NCI-H345 treated with DMSO at 0.1 percent for 48 hours (cell line): ENCODE data around the gene SCAPER.
"Not testable (repeated sequence)": the region's sequence is repeated elsewhere in the genome, so short reads cannot be mapped to it uniquely, and the experiment has no call there.

ENCODE experiments used
- DNase-seq: peaks from one replicate; lab custom pipeline; 2025; ENCODE audit not compliant: unreplicated experiment; lab: John Stamatoyannopoulos, UW

Gene SCAPER

DNA sequence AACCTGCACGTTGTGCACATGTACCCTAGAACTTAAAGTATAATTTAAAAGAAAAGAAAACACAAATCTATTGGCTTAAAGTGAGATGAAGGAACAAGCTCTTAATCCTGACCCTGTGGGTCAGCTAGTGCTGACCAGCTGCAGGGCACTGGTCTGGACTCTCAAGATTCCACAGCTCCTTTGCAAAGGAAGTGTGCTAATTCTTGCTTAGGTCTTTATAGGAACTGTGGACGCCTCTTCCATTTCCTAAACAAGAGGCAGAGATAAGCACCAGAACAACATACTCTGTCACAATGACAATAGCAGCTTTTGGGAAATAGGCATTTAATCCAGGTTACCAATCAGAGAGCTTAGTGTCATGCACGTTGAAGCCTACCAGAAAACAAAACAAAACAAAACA lies 402.5 kb downstream of the SCAPER start:
- no peak for DNase-seq

DNA sequence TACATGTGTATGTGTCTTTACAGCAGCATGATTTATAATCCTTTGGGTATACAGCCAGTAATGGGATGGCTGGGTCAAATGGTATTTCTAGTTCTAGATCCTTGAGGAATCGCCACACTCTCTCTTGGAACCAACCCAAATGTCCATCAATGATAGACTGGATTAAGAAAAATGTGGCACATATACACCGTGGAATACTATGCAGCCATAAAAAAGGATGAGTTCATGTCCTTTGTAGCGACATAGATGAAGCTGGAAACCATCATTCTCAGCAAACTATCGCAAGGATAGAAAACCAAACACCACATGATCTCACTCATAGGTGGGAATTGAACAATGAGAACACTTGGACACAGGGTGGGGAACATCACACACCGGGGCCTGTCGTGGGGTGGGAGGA lies 403.0 kb downstream of the SCAPER start:
- DNase-seq = not testable (repeated sequence)

DNA sequence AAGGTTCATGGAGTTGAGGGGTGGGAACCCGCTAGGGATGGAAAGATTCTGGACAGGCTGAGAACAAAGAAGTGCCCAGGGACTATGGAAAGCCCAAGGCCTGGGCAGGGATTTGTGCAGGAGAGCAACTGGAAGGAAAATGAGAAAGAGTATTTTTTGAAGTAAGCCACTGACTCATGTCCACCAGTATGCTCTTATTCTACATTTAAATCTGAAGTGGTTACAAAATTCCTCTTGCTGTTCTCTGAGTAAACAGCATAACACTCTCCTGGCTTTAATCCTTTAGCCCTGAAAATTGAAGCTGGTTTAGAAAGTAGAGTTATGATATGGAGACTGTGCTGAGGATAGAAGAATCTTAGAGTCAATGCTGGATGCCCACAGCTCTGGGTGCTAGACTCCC lies 403.4 kb downstream of the SCAPER start:
- DNase-seq = no peak

DNA sequence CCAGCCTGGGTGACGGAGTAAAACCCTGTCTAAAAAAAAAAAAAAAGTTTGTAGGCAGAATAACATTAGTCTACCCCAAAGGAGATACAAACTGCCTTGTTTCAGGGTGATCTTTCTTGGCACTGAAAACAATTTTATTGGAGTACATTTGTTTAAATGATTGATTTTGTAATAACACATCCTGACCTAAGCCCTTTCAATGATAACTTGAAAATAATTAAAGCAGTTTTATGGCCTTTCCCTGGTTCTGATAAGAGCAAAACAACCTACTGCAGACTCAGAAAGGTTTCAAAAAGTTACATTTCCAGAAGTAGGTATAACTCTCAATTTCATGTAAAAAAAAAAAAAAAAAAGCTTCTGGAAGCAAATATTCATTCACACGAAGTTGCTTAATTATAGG lies 404.1 kb downstream of the SCAPER start:
- DNase-seq = no peak

DNA sequence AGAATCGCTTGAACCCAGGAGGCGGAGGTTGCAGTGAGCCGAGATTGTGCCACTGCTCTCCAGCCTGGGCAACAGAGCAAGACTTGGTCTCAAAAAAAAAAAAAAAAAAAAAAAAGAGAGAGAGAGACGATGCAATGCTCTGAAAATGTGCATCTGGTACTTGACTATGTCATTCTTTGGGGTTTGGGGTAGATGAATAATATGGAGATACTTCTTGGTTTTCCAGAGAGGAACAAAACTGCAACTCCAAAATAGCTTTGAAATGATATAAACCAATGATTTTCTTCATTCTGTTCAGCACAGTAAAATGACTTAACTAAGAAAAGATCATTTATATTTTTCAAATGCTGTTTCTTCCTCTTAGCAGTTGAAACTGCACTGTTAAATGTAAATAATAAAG lies 409.7 kb downstream of the SCAPER start:
- no peak for DNase-seq

DNA sequence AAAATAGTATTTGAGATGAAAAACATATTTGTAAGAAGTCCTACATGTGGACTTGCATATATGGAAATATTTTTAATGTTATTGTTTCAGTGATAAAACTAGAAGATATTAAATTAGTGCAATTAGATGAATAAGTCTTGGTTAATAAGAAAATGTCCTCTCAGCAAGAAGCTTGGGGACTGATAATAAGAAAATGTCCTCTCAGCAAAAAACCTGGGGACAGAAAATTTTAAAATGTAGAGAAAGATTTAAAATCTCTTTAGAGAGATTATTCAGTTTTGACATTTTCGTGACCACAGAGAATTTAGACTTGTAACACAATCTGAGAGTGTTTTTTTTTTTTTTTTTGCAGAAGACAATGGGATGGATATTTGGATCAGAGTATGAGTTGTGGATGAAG lies 412.6 kb downstream of the SCAPER start:
- DNase-seq = no peak

GRCh38 chr15:76483752-76484151 lies 421.4 kb downstream of the SCAPER start:
- no peak for DNase-seq

GRCh38 chr15:76483018-76483417 lies 422.1 kb downstream of the SCAPER start:
- DNase-seq = no peak

DNA sequence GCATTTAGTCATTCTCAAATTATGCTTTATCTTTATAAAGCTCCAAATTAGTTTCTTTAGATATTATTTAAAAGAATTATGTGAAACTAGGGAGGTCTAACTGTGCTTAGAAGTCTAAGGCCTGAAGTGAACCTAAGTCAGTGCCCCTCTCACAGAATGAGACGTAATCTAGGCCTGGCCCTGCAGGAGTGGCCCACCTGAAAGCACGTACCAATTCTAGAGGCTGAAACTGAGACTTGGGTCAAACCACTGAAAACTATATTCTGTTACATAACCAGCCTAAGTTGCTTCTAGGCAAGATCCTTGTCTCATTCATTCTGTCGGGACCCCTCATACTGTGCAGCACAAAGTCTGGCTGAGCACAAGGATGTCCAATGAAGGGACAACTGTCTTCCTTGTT lies 424.9 kb downstream of the SCAPER start:
- no peak for DNase-seq

- no peak for DNase-seq
These were observed 434.4 kb downstream of the SCAPER start for GRCh38 chr15:76470691-76471090.

DNA sequence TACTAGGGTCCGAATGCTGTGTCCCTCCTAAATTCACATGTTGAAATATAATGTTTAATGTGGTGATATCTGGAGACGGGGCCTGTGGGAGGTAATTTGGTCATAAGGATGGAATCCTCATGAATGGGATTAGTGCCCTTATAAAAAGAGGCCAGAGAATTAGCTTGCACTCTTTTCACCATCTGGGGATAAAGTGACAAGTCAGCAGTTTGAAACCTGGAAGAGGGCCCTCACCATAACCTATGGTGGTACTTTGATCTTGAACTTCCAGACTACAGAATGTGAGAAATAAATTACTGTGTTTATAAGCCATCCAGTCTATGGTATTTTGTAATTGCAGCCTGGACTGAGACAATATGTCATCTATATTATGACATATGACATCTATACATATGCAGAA lies 436.4 kb downstream of the SCAPER start:
- DNase-seq = no peak

DNA sequence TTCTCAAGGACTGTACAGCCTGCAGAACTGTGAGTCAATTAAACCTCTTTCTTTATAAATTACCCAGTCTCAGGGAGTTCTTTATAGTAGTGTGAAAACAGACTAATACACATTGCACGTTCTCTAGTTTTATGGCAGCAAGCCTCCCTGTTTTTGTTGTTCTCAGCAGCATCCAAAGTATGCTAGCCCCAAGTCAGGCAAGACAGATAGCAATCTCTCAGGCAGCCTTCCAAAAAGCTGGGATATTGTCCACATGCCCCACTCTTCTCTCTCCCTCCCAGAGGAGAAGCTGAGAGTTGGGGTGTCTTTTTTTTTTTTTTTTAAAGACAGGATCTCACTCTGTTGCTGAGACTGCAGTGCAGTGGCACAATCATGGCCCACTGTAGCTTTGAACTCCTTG lies 438.0 kb downstream of the SCAPER start:
- DNase-seq = no peak

DNA sequence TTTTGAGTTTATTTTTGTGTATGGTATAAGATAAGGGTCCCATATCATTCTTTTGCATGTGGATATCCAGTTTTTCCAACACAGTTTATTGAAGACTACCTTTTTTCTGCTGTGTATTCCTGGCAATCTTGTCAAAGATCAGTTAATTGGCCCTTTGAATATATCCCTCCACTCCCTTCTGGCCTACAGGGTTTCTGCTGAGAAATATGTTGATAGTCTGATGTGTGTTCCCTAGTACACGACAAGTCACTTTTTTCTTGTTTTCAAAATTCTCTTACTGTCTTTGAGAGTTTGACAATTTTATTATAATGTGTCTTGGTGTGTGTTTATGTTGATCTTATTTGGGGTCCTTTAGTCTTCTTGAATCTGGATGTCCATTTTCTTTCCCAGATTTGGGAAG lies 439.4 kb downstream of the SCAPER start:
- DNase-seq = no peak

DNA sequence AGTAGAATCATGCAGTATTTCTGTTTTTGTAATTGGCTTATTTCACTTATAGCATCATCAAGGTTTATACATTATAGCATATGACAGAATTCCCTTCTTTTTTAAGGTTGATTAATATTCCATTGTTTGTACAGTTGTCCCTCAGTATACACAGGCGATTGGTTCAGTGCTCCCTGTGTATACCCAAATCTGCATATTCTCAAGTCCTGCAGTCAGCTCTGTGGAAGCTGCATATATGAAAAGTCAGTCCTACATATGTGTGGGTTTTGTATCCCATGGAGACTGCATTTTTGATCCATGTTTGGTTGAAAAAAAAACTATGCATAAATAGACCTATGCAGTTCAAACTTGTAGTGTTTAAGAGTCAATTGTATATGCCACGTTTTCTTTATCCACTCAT lies 440.9 kb downstream of the SCAPER start:
- DNase-seq = no peak

DNA sequence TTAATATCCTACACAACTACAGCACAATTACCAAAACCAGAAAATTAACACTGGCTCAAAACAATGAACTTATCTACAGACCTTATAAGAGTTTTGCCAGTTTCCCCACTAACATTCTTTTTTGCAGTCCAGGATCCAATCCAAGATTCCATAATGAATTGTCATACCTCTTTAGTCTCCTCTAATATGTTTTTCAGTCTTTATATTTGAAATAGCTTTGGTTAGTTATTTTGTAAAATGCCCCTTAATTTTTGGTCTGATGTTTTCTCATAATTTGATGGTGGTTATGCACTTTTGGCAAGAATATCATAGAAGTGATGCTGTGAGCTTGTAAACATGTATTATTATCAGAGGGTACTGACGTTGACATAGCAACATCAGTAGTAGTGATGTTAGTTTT lies 444.3 kb downstream of the SCAPER start:
- DNase-seq = no peak

GRCh38 chr15:76460347-76460746 lies 444.8 kb downstream of the SCAPER start:
- DNase-seq = no peak

DNA sequence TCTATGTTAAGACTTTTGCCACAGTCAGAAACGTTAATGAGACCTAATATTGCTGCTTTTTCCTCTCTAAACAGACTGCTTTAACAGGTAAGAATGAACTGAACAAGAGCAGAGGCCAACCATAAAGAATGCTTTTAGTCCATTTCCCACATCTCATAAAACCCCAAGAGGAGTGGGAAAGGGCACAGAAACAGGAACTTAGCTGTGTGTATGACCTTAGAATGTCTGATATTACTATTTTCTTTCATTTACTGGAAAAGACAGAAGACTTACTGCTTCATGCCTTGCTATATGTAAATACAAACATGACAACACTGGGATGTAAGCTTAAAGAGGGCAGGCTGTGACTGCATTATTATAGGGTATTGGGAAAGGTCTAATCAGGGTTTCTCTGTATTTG lies 453.6 kb downstream of the SCAPER start:
- no peak for DNase-seq

DNA sequence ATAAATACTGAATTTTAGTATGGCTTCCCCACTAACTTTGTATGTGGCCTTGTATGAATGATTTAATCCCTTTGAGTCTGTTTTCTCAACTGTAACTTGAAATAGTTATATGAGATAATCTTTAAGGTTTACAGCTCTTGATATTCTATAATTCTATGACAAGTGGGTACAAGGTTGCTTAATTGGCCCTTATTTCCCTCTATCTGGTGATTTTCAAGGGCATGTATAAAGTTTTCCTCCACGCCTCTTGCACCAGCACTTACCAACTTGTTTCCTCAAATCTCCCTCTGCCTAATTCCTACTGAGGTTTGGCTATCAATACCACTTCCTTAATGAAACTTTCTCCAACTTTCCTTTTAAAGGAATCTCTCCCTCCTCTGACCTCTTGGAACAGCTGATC lies 455.7 kb downstream of the SCAPER start:
- no peak for DNase-seq

DNA sequence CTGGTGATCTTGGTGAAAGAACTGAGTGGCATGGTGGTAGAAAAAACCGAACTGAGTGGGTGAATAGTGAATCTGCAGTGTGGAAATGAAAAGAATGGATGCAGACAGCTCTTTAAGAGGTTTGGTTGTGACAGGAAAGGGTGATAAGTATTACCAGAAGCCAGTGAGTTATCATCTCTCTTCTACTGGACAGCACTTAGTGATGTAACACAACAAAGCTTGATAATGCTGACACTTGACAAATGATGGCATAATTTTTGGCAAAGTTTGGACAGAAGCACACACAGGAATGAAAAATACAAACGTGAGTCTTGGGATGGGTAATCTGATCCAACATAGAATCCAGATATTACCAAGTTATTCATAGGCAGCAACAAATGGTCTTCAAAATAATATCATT lies 456.4 kb downstream of the SCAPER start:
- DNase-seq = no peak

- DNase-seq = no peak
These were observed 457.3 kb downstream of the SCAPER start for GRCh38 chr15:76447728-76448441.

GRCh38 chr15:76440441-76440840 lies 464.7 kb downstream of the SCAPER start:
- DNase-seq = no peak

- no peak for DNase-seq
These were observed 465.6 kb downstream of the SCAPER start for GRCh38 chr15:76439542-76439941.

- DNase-seq = no peak
These were observed 471.2 kb downstream of the SCAPER start for GRCh38 chr15:76433798-76434400.
